K562 (cell line): Measurements from ENCODE around the gene CAMK1D. TPM values are rescaled to one million over a fixed set of nuclear protein-coding genes. Genes with fewer than 3 reads are reported as not detected.
A peak's percentile ranks its signal among the peaks of the same experiment; 100 is the strongest.

Experiments
- ATAC-seq: fragments of 200-7000 bp; cut with Tn5 transposase; 3 replicates; pipeline ENCODE4 v1.9.1; 2020; ENCODE audit warnings: moderate library complexity
- BruUV-seq: library from RNA; stranded (reverse); fragments of 400-500 nt; replicated peaks from 2 replicates; lab custom pipeline; 2021; lab: Mats Ljungman, UMichigan
- CTCF ChIA-PET: fragments of 300-600 bp; formaldehyde crosslinking; extraction: SDS; loops from one replicate; lab custom pipeline; 2021; ENCODE audit warnings: low intra/inter-chr PET ratio; lab: Yijun Ruan, JAX
- POLR2A ChIA-PET: fragments of 300-600, 350-650 bp; sonication (Branson Sonifier 250); formaldehyde crosslinking; extraction: SDS; loops from one replicate; lab custom pipeline; 2021; ENCODE audit warnings: antibody characterized with exemption, inconsistent platforms; lab: Yijun Ruan, JAX
- DNase-seq, 4 experiments: peaks; one replicate each; pipeline versions ENCODE4 v3.0.0 to v3.0.0-alpha.2; 2011 to 2018; ENCODE audit warnings: low spot score in 3 of 4, mixed read lengths in 3 of 4; ENCODE audit errors: extremely low read depth in 1 of 4
- FAIRE-seq: peaks from 2 replicates; lab custom pipeline; 2011; peaks lifted over from hg19 to GRCh38; lab: Jason Lieb, UNC
- H2AFZ ChIP-seq: 2 replicates; pipeline ENCODE4 v1.6.0; 2011; ENCODE audit warnings: low read depth, low read length, control low read depth, inconsistent platforms
- H3K27ac ChIP-seq: fragments of 200-600 bp; 3 replicates; pipeline ENCODE4 v1.8.0; 2011; ENCODE audit warnings: low read depth, mild to moderate bottlenecking, control low read depth, inconsistent platforms, low read length, moderate library complexity, mixed read lengths; ENCODE audit errors: extremely low read depth
- H3K27me3 ChIP-seq, 2 experiments: fragments of 300-600 bp in 1 of 2; 2 replicates in 1 of 2; 3 replicates in 1 of 2; pipeline versions ENCODE4 v1.6.0 to v1.8.0; 2011; ENCODE audit warnings: inconsistent platforms in 2 of 2, low read length in 2 of 2, mild to moderate bottlenecking in 1 of 2, mixed read lengths in 1 of 2, moderate library complexity in 1 of 2; ENCODE audit not compliant: control insufficient read depth in 2 of 2, insufficient read depth in 2 of 2
- H3K36me3 ChIP-seq: fragments of 300-600 bp; 3 replicates; pipeline ENCODE4 v1.8.0; 2011; ENCODE audit warnings: mild to moderate bottlenecking, low read length, inconsistent platforms; ENCODE audit not compliant: control insufficient read depth, insufficient read depth
- H3K4me1 ChIP-seq, 2 experiments: fragments of 200-600 bp in 1 of 2; replicated peaks in 1 of 2; 2 replicates in 1 of 2; 3 replicates in 1 of 2; pipeline versions ENCODE4 v1.5.1 to v1.8.0; 2011; ENCODE audit warnings: inconsistent platforms in 2 of 2, low read length in 2 of 2, mild to moderate bottlenecking in 1 of 2, mixed read lengths in 1 of 2, moderate library complexity in 1 of 2; ENCODE audit not compliant: control insufficient read depth in 2 of 2, insufficient read depth in 2 of 2
- H3K4me2 ChIP-seq: 2 replicates; pipeline ENCODE4 v1.6.1; 2011; ENCODE audit warnings: low read length, control low read depth, inconsistent platforms, mixed read lengths; ENCODE audit not compliant: insufficient read depth
- H3K4me3 ChIP-seq: fragments of 200-600 bp; sonication (generic), shearing (Covaris generic); 2 replicates; pipeline ENCODE4 v1.5.1; 2016; ENCODE audit warnings: control low read depth, inconsistent platforms
- H3K79me2 ChIP-seq: fragments of 200-600 bp; 3 replicates; pipeline ENCODE4 v1.8.0; 2011; ENCODE audit warnings: low read length, inconsistent platforms; ENCODE audit not compliant: control insufficient read depth, insufficient read depth
- H3K9ac ChIP-seq, 2 experiments: 2 replicates each; pipeline versions ENCODE4 v1.6.0 to v1.6.1; 2011; ENCODE audit warnings: low read depth in 2 of 2, low read length in 2 of 2, control low read depth in 1 of 2, inconsistent platforms in 1 of 2, mild to moderate bottlenecking in 1 of 2, mixed read lengths in 1 of 2; ENCODE audit not compliant: insufficient read depth in 1 of 2
- H3K9me1 ChIP-seq: one replicate; pipeline ENCODE4 v1.6.0; 2011; ENCODE audit warnings: inconsistent platforms, mild to moderate bottlenecking, low read length, moderate library complexity; ENCODE audit not compliant: control insufficient read depth, insufficient read depth
- H3K9me3 ChIP-seq: replicated peaks from 2 replicates; pipeline ENCODE4 v1.5.1; 2011; ENCODE audit warnings: low read depth, low read length, inconsistent platforms; ENCODE audit not compliant: control insufficient read depth, insufficient read depth
- H4K20me1 ChIP-seq: replicated peaks from 2 replicates; pipeline ENCODE4 v1.6.1; 2011; ENCODE audit warnings: low read length, inconsistent platforms, mixed read lengths; ENCODE audit not compliant: control insufficient read depth, insufficient read depth
- BHLHE40 ChIP-seq: IDR thresholded peaks from 2 replicates; pipeline ENCODE4 v1.6.1; 2011; ENCODE audit warnings: low read length, improper control_type of control experiment
- IRF1 ChIP-seq: sonication (generic); formaldehyde crosslinking; IDR thresholded peaks from 2 replicates; pipeline ENCODE4 v1.8.0; 2022; ENCODE audit warnings: missing genetic modification reagents, mild to moderate bottlenecking, borderline replicate concordance
- MEIS2 ChIP-seq: fragments of 450-650 bp; IDR thresholded peaks from 2 replicates; pipeline ENCODE4 v1.6.1; 2014; ENCODE audit warnings: mild to moderate bottlenecking; ENCODE audit not compliant: partially characterized antibody
- WGBS: fragments of 100-300 bp; shearing (Covaris generic); methylation state at CpG from one replicate; pipeline ENCODE4 v1.1.6; 2016; ENCODE audit warnings: low coverage, mixed read lengths; ENCODE audit not compliant: insufficient coverage; ENCODE audit errors: missing lambda C conversion rate; 5-methylcytosine and 5-hydroxymethylcytosine counted together
- in situ Hi-C: fragments of 300-500 bp; cut with MboI; formaldehyde crosslinking; loops from 4 replicates; pipeline ENCODE4 v1.15.0; 2018; ENCODE audit warnings: inconsistent platforms, mixed read lengths
- intact Hi-C: fragments of 100-400 bp; cut with micrococcal nuclease; formaldehyde crosslinking; loops from 2 replicates; pipeline ENCODE4 v1.14.2; 2022
- polyA plus RNA-seq, 8 experiments: library from polyadenylated mRNA; depleted of rRNA in 4 of 8; stranded (reverse) in 5 of 8; unstranded in 3 of 8; fragments of >200 nt; fragmentation: Nextera tagmentation in 2 of 8; fragmentation: Illumina TruSeq in 1 of 8; extraction: Ambion mirVana in 2 of 8; extraction: Trizol in 1 of 8; gene quantifications; 2 replicates each; pipeline versions ENCODE4 v1.2.1 to v1.2.3, GENCODE V29; 2011 to 2014; ENCODE audit warnings: inconsistent platforms in 1 of 8, missing spikeins in 1 of 8
- total RNA-seq, 7 experiments: library from RNA; depleted of rRNA in 6 of 7; stranded (reverse); fragments of >200 nt in 6 of 7; fragmentation: Illumina TruSeq in 2 of 7; extraction: Trizol in 2 of 7; gene quantifications; 2 replicates each; pipeline versions ENCODE4 v1.2.1 to v1.2.3, GENCODE V29; 2011 to 2021; ENCODE audit warnings: low replicate concordance in 1 of 7

CAMK1D gene
- total and polyA plus RNA-seq, 9 of the 15 experiments (the other 6 are each of a cell fraction or from before 2014, with no cell fraction given) = 0.12 to 0.24 (median 0.20) TPM; not detected in 5

- no peaks in the 10 kb centered on the region for H3K79me2 ChIP-seq
Measured at GRCh38 chr10:12559578-12560178, 210.3 kb downstream of the CAMK1D start.

GRCh38 chr10:12561307-12561706, 212.0 kb downstream of the CAMK1D start:
- H3K9me1 ChIP-seq = no peaks in the 10 kb centered on the region
- no peaks in the 10 kb centered on the region for H4K20me1 ChIP-seq
- ATAC-seq (no peak), DNase-seq (no peak), FAIRE-seq (no peak)
- WGBS = 0% methylated on average over 8 of the region's 8 CpGs
- H3K4me3 ChIP-seq = no peak overlapping the region
- intact Hi-C loops (no loop called here), in situ Hi-C loops (no loop called here)
- no peaks in the 10 kb centered on the region for H3K36me3 ChIP-seq
- H3K27me3 ChIP-seq = peaks cover 19 to 52% of the 10 kb centered on the region in 2 experiments
- POLR2A ChIA-PET = no interaction called here
- no peak overlapping the region for H3K4me2 ChIP-seq
- CTCF ChIA-PET = no interaction called here
- no peaks in the 10 kb centered on the region for H3K4me1 ChIP-seq
- no peak overlapping the region for H2AFZ ChIP-seq
- H3K9ac ChIP-seq = no peak overlapping the region
- H3K79me2 ChIP-seq = no peaks in the 10 kb centered on the region
- peak; percentile 9 for TF ChIP-seq MEIS2
- TF ChIP-seq BHLHE40 = no peak
- H3K9me3 ChIP-seq = no peaks in the 10 kb centered on the region
- BruUV-seq = no TSS peak
- H3K27ac ChIP-seq = no peak overlapping the region

More at GRCh38 chr10:12559578-12560178, 210.3 kb downstream of the CAMK1D start:
- no TSS peak for BruUV-seq
- POLR2A ChIA-PET = no interaction called here
- H3K36me3 ChIP-seq = no peaks in the 10 kb centered on the region
- no peak overlapping the region for H2AFZ ChIP-seq
- no peak overlapping the region for H3K27ac ChIP-seq
- intact Hi-C loops (no loop called here), in situ Hi-C loops (no loop called here)
- 0 out of 2 replicates have a peak, but pooled peaks cover 3% of the 10 kb centered on the region for H4K20me1 ChIP-seq
- under 1% methylated on average over 11 of the region's 11 CpGs for WGBS
- no peak overlapping the region for H3K9ac ChIP-seq
- CTCF ChIA-PET = no interaction called here
- DNase-seq (no peak), FAIRE-seq (no peak), ATAC-seq (no peak)
- no peaks in the 10 kb centered on the region for H3K9me1 ChIP-seq
- peaks cover 19 to 42% of the 10 kb centered on the region in 2 experiments for H3K27me3 ChIP-seq
- TF ChIP-seq IRF1 = no peak
- H3K4me3 ChIP-seq = no peak overlapping the region
- no peaks in the 10 kb centered on the region for H3K4me1 ChIP-seq
- H3K9me3 ChIP-seq = no peaks in the 10 kb centered on the region
- H3K4me2 ChIP-seq = no peak overlapping the region
